Ascending aorta (tissue), 2 donors: ENCODE measurements around the gene TRIM71. TPM values are rescaled to one million over a fixed set of nuclear protein-coding genes. Genes with fewer than 3 reads are reported as not detected.

Source experiments
- DNase-seq, 2 donors: peaks; one replicate each; pipeline ENCODE4 v3.0.0-alpha.2; 2019; ENCODE audit warnings: low spot score in 2 of 2
- H3K27ac ChIP-seq, 2 donors: fragments of 200-600 bp; sonication (generic); one replicate each; pipeline ENCODE4 v1.5.1; 2016 to 2017; ENCODE audit warnings: mild to moderate bottlenecking in 1 of 2
- H3K27me3 ChIP-seq: fragments of 200-600 bp; sonication (generic); one replicate; pipeline ENCODE4 v1.5.1; 2017
- H3K36me3 ChIP-seq, 2 donors: fragments of 200-600 bp; sonication (generic); one replicate each; pipeline ENCODE4 v1.5.1; 2016
- H3K4me1 ChIP-seq, 2 donors: fragments of 200-600 bp; sonication (generic); one replicate each; pipeline ENCODE4 v1.5.1; 2016 to 2017; ENCODE audit warnings: mild to moderate bottlenecking in 1 of 2
- H3K4me3 ChIP-seq, 2 donors: fragments of 200-600 bp; sonication (generic); one replicate each; pipeline ENCODE4 v1.5.1; 2016 to 2017; ENCODE audit warnings: mild to moderate bottlenecking in 1 of 2
- H3K9me3 ChIP-seq, 2 donors: fragments of 200-600 bp; sonication (generic); one replicate each; pipeline ENCODE4 v1.5.1; 2016
- CTCF ChIP-seq, 3 experiments: fragments of 200-600 bp in 2 of 3; fragments of 450-650 bp in 1 of 3; sonication (generic) in 2 of 3; IDR thresholded peaks; one replicate each; pipeline ENCODE4 v1.5.1; 2016 to 2019; ENCODE audit warnings: antibody characterized with exemption in 3 of 3, mild to moderate bottlenecking in 1 of 3, moderate library complexity in 1 of 3
- intact Hi-C: fragments of 100-400 bp; cut with DNase I; formaldehyde crosslinking; loops from one replicate; pipeline ENCODE4 v1.15.1; 2023
- total RNA-seq: library from RNA; depleted of rRNA; stranded (reverse); fragments of >200 nt; gene quantifications from one replicate; pipeline ENCODE4 v1.1.0, GENCODE V29; 2016

Gene TRIM71
- total RNA-seq, 1 donor from 2014 or later: not detected

- DNase-seq: no peak
- Histone ChIP-seq H3K27me3 (peaks cover 11% of the 10 kb centered on the region), H3K36me3 (no peaks in the 10 kb centered on the region), H3K4me1 (peaks cover 5 to 14% of the 10 kb centered on the region in 2 donors), H3K9me3 (no peaks in the 10 kb centered on the region), H3K27ac (no peak overlapping the region), H3K4me3 (peak overlapping the region; percentile 51 to 62)
- no peak for TF ChIP-seq CTCF (IDR thresholded peaks at IDR 0.05)
- intact Hi-C loops: no loop called here
Measured at GRCh38 chr3:32818229-32818969, 602 bp downstream of the TRIM71 start.

DNA sequence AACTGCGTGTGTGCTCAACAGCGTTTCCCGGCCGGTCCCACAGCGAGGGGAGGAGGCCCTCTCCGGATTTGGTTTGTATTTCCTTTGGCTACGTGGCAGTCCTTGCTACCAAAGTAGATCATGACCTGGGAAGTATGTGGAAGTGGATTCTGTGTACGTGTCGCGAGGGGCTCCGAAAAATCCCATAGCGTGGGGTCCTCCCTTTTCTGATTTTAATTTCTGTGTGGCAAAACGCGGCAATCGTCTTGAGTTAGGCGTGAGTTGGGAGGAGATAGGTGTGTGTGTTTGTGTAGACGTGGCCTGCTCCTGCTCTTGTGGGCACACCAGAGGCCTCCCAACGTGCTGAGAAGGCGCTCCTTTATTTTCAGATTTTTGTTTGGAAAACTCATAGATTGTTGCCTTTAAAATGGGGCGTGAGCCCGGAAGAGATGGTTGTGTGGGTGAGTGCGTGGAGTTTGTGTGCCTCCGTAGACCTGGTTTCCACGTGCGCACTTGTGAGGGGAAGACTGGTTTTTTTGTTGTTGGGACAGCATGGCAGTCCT lies 1.2 kb downstream of the TRIM71 start:
- peaks cover 5 to 14% of the 10 kb centered on the region in 2 donors for H3K4me1 ChIP-seq
- no peak for TF ChIP-seq CTCF (IDR thresholded peaks at IDR 0.05)
- H3K4me3 ChIP-seq: peak overlapping the region in 1 of 2 donors; percentile 62
- intact Hi-C loops: no loop called here
- H3K27ac ChIP-seq: no peak overlapping the region
- H3K27me3 ChIP-seq: peaks cover 11% of the 10 kb centered on the region
- H3K9me3 ChIP-seq: no peaks in the 10 kb centered on the region
- no peak for DNase-seq
- no peaks in the 10 kb centered on the region for H3K36me3 ChIP-seq

DNA sequence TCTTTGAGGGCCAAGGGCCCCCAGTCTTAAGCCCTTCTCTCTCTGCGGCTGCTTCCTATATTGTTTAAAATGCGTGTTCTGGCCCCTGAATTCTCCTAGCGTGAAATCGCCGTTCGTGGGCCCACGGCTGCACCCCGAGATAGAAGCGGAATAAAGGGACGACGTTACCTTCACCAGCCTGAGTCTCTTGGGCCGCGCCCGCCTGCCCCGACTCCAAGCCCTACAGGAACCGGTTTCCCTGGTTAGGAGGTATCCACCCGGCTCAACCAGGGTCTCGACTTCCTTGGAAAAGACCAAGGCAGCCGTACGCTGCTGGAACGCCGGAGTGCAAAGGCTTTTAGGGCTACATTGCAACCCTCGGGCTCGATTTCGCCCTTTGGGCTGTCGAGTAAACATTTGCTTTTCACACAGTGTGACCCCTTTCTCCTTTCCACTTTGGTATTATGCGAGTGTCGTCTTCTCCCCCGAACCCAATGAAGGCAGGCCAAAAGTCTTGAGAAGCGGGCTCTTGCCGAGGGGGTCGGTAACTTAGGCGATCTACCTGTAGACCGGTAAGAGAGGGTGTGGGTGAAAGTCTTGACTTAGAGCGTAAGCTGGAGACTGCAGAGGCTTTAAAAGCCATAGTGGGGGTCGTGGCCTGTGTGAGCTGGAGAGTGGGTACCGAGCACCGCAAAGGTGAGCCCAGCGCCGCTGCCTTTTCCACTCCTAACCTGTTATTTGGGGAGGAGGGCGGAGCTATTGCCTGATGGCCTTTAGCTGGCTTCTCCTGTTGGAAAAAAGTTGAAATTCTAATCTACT lies 2.0 kb downstream of the TRIM71 start:
- Histone ChIP-seq H3K36me3 (no peaks in the 10 kb centered on the region), H3K4me3 (no peak overlapping the region), H3K9me3 (no peaks in the 10 kb centered on the region), H3K27ac (no peak overlapping the region), H3K4me1 (peaks cover 5 to 14% of the 10 kb centered on the region in 2 donors), H3K27me3 (peaks cover 11% of the 10 kb centered on the region)
- no peak for DNase-seq
- TF ChIP-seq CTCF (IDR thresholded peaks at IDR 0.05): no peak
- intact Hi-C loops: no loop called here

- H3K4me1 ChIP-seq: peaks cover 5 to 14% of the 10 kb centered on the region in 2 donors
- intact Hi-C loops: no loop called here
- H3K9me3 ChIP-seq: no peaks in the 10 kb centered on the region
- no peaks in the 10 kb centered on the region for H3K36me3 ChIP-seq
- no peak overlapping the region for H3K4me3 ChIP-seq
- TF ChIP-seq CTCF (IDR thresholded peaks at IDR 0.05): no peak
- H3K27me3 ChIP-seq: peaks cover 11% of the 10 kb centered on the region
- DNase-seq: no peak
- H3K27ac ChIP-seq: no peak overlapping the region
Measured at GRCh38 chr3:32820430-32820829, 2.6 kb downstream of the TRIM71 start.

DNA sequence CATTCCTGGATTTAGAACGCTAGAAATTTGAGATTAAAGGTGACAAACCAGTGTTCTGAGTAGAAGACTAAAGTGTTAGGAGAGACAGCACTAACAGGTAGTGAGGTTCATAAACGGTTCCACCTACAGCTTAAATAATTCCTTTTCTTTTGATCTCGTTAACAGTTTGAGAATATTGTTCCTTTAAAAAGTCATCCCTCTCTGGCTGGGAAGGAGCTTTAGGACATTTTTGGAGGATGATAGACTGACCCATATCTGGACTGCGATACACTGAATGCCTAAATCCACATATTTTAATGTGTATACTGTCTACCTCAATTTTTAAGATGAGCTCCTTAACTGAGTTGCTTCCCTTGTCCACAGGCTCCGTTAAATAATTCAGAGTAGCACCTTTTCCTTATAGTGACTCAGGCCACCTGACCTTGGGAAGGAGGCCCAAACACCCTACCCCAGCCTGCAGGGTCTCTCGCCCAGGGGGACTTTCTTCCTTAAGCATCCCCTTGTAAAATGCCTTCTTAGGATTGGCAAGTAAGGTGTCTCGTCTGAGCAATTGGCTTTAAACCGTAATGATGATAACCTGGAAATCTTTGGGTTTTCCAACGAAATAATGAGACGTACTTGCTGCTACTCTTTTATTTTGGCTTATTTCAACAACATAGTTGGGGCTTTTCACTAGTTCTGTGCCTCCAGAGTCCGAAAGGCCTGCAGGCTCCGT lies 3.3 kb downstream of the TRIM71 start:
- H3K27ac ChIP-seq: no peak overlapping the region
- H3K4me3 ChIP-seq: peak overlapping the region in 1 of 2 donors; percentile 34
- H3K27me3 ChIP-seq: peaks cover 11% of the 10 kb centered on the region
- intact Hi-C loops: no loop called here
- no peaks in the 10 kb centered on the region for H3K36me3 ChIP-seq
- H3K4me1 ChIP-seq: peaks cover 5 to 14% of the 10 kb centered on the region in 2 donors
- H3K9me3 ChIP-seq: no peaks in the 10 kb centered on the region
- no peak for DNase-seq
- TF ChIP-seq CTCF (IDR thresholded peaks at IDR 0.05): no peak
